Measurements from ENCODE around the gene NELL2.

DNA sequence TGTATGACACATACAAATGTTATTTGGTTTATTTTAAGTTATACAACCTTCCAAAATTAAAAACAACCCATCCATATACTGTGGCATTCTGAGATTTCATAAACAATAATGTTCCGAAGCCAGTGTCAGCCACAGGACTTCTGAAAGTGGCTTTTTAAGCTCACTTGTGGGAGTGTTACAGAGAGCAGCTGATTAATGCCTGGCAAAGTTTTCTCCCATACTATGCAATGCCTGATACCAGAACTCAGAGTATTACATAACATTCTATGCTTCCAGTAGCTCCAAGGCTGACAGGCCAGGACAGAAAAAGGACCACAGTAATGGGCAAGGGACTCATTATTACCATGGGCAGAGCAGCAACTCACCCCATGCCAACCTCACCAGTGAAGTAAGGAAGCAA lies 29.3 kb downstream of the NELL2 start:
- TF ChIP-seq, protein P1, sequence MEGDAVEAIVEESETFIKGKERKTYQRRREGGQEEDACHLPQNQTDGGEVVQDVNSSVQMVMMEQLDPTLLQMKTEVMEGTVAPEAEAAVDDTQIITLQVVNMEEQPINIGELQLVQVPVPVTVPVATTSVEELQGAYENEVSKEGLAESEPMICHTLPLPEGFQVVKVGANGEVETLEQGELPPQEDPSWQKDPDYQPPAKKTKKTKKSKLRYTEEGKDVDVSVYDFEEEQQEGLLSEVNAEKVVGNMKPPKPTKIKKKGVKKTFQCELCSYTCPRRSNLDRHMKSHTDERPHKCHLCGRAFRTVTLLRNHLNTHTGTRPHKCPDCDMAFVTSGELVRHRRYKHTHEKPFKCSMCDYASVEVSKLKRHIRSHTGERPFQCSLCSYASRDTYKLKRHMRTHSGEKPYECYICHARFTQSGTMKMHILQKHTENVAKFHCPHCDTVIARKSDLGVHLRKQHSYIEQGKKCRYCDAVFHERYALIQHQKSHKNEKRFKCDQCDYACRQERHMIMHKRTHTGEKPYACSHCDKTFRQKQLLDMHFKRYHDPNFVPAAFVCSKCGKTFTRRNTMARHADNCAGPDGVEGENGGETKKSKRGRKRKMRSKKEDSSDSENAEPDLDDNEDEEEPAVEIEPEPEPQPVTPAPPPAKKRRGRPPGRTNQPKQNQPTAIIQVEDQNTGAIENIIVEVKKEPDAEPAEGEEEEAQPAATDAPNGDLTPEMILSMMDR (IDR thresholded peaks at IDR 0.05): no peak
- TF ChIP-seq POLR2A (IDR thresholded peaks at IDR 0.05): no peak
